Osteoblast (primary cell): ENCODE results near the gene DHH. TPM values are rescaled to one million over a fixed set of nuclear protein-coding genes. Genes with fewer than 3 reads are reported as not detected.

Experiments used
- DNase-seq: peaks from one replicate; pipeline ENCODE4 v3.0.0; 2011; ENCODE audit warnings: low spot score, mixed read lengths; ENCODE audit not compliant: insufficient read length; ENCODE audit errors: missing footprints
- H2AFZ ChIP-seq: 2 replicates; pipeline ENCODE4 v1.6.0; 2011; ENCODE audit warnings: mild to moderate bottlenecking, low read length
- H3K27ac ChIP-seq: 2 replicates; pipeline ENCODE4 v1.5.1; 2011; ENCODE audit warnings: mild to moderate bottlenecking, low read depth, low read length, moderate library complexity
- H3K27me3 ChIP-seq: 2 replicates; pipeline ENCODE4 v1.6.0; 2012; ENCODE audit warnings: mild to moderate bottlenecking, control low read depth, inconsistent platforms, low read length, moderate library complexity; ENCODE audit not compliant: insufficient read depth
- H3K36me3 ChIP-seq: 2 replicates; pipeline ENCODE4 v1.5.1; 2011; ENCODE audit warnings: mild to moderate bottlenecking, low read length, control low read depth, moderate library complexity; ENCODE audit not compliant: insufficient read depth
- H3K4me1 ChIP-seq: 2 replicates; pipeline ENCODE4 v1.5.1; 2011; ENCODE audit warnings: mild to moderate bottlenecking, low read length, control low read depth, moderate library complexity; ENCODE audit not compliant: insufficient read depth
- H3K4me2 ChIP-seq: 2 replicates; pipeline ENCODE4 v1.6.0; 2011; ENCODE audit warnings: mild to moderate bottlenecking, low read length; ENCODE audit not compliant: insufficient read depth
- H3K4me3 ChIP-seq: fragments of 200-600 bp; sonication (generic); 3 replicates; pipeline ENCODE4 v1.5.1; 2012; ENCODE audit warnings: mild to moderate bottlenecking, low read length, inconsistent platforms; ENCODE audit not compliant: insufficient read depth
- H3K79me2 ChIP-seq: 2 replicates; pipeline ENCODE4 v1.6.0; 2012; ENCODE audit warnings: mild to moderate bottlenecking, low read length, control low read depth, inconsistent platforms; ENCODE audit not compliant: insufficient read depth
- H3K9me3 ChIP-seq: 2 replicates; pipeline ENCODE4 v1.5.1; 2011; ENCODE audit warnings: low read depth, low read length, control low read depth
- H4K20me1 ChIP-seq: 2 replicates; pipeline ENCODE4 v1.6.0; 2012; ENCODE audit warnings: mild to moderate bottlenecking, low read length, control low read depth; ENCODE audit not compliant: insufficient read depth
- CTCF ChIP-seq: IDR thresholded peaks from 2 replicates; pipeline ENCODE4 v1.5.1; 2011; ENCODE audit warnings: mild to moderate bottlenecking, low read depth, low read length, moderate library complexity; ENCODE audit errors: extremely low read depth
- total RNA-seq: library from RNA; depleted of rRNA; stranded (reverse); fragments of >200 nt; gene quantifications from 2 replicates; pipeline ENCODE4 v1.2.3, GENCODE V29; 2012

DHH gene
- total RNA-seq, 1 donor = not detected

DNA sequence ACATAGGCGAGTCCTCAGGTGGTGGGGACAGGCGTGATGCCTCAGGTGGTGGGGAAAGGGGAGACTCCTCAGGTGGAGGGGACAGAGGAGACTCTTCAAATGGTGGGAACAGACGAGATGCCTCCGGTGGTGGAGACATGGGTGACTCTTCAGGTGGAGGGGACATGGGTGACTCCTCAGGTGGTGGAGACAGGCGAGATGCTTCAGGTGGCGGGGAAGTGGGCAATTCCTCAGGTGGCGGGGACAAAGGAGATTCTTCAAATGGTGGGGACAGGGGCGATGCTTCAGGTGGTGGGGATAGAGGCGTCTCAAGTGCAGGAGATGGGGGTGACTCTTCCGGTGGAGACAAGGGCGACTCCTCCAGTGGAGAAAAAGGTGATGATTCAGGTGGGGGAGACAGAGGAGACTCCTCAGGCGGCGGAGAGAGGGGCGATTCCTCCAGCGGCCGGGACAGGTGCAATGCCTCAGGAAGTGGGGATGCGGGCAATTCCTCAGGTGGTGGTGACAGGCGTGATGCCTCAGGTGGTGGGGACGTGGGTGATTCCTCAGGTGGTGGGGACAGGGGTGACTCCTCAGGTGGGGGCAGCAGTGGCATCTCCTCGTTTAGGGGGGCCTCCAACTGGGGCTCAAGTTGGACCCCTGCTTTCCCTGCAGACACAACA, 42.7 kb downstream of the DHH start:
- Histone ChIP-seq H3K36me3 (peaks cover 81% of the 10 kb centered on the region), H3K4me2 (no peak overlapping the region), H3K27me3 (no peaks in the 10 kb centered on the region), H3K79me2 (peaks cover 84% of the 10 kb centered on the region), H3K27ac (no peak overlapping the region), H3K4me1 (peaks cover 29% of the 10 kb centered on the region), H4K20me1 (peaks cover 74% of the 10 kb centered on the region), H3K9me3 (no peaks in the 10 kb centered on the region), H3K4me3 (no peak overlapping the region), H2AFZ (no peak overlapping the region)
- peak; percentile 65 for DNase-seq
- TF ChIP-seq CTCF = no peak

DNA sequence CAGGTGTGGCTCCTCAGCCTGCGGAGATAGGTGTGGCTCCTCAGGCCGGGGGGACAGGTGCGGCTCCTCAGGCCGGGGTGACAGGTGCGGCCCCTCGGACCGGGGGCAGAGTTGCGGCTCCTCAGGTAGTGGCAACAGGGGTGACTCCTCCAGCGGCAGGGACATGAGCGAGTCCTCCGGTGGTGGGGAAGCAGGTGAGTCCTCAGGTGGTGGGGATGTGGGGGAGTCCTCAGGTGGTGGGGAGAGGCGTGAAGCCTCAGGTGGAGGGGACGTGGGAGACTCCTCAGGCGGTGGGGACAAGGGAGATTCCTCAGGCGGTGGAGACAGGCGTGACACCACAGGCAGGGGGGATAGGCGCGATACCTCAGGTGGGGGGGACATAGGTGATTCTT, 43.2 kb downstream of the DHH start:
- Histone ChIP-seq H3K36me3 (peaks cover 86% of the 10 kb centered on the region), H3K79me2 (peaks cover 82% of the 10 kb centered on the region), H3K4me1 (peaks cover 24% of the 10 kb centered on the region), H4K20me1 (peaks cover 69% of the 10 kb centered on the region), H3K4me2 (no peak overlapping the region), H2AFZ (no peak overlapping the region), H3K27me3 (no peaks in the 10 kb centered on the region), H3K4me3 (no peak overlapping the region), H3K27ac (no peak overlapping the region), H3K9me3 (no peaks in the 10 kb centered on the region)
- DNase-seq = peak; percentile 58
- no peak for TF ChIP-seq CTCF

DNA sequence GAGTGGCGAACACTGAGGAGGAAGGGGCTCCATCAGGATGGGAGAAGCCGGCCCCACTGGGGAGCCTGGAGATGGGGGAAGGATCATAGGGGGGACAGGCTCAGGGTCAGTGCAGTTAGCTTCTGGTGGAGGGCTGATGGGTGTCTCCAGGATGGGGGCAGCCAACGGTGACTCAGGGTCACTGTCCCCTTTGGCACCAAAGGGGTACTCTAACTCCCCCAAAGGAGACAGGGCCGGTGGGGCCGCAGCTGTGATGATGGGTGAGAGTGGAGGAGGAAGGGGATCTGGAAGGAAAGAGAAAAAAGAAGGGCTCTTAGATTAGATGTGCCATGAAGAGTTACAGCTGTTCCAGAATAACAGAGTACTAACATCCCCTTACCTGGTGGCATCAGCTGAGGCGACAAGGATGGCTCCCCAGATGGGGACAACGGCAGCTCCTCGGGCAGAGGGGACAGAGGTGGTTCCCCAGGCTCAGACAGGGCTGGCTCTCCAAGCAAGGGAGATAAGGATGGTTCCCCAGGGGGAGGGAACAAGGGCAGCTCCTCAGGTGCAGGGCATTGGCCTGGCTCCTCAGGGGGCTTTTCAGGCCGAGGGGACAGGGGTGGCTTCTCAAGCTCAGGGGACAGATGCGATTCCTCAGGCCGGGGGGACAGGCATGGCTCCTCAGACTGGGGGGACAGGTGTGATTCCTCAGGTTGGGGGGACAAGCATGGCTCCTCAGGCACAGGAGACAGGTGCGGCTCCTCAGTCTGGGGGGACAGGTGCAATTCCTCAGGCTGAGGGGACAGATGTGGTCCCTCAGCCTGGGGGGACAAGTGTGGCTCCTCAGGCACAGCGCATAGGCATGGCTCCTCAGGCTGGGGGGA, 43.9 kb downstream of the DHH start:
- Histone ChIP-seq H3K4me3 (no peak overlapping the region), H3K4me2 (no peak overlapping the region), H4K20me1 (peaks cover 68% of the 10 kb centered on the region), H3K4me1 (peaks cover 18% of the 10 kb centered on the region), H3K27ac (no peak overlapping the region), H3K27me3 (no peaks in the 10 kb centered on the region), H3K79me2 (peaks cover 76% of the 10 kb centered on the region), H3K36me3 (peaks cover 92% of the 10 kb centered on the region), H2AFZ (no peak overlapping the region), H3K9me3 (no peaks in the 10 kb centered on the region)
- no peak for TF ChIP-seq CTCF
- peak; percentile 79 for DNase-seq
